Non-pigmented ciliary epithelial cell (primary cell): ENCODE data around the gene TNRC6B.
"Not testable (repeated sequence)": the region's sequence is repeated elsewhere in the genome, so short reads cannot be mapped to it uniquely, and the experiment has no call there.

Experiments used
- DNase-seq: peaks from one replicate; pipeline ENCODE4 v3.0.0-alpha.2; 2010; ENCODE audit warnings: low read depth

Gene TNRC6B

GRCh38 chr22:40182231-40182835 lies 4.6 kb downstream of the TNRC6B start:
- DNase-seq = no peak

- DNase-seq = peak; percentile 65
Observed at GRCh38 chr22:40183029-40183581, 5.4 kb downstream of the TNRC6B start.

- not testable (repeated sequence) for DNase-seq
Observed at GRCh38 chr22:40183603-40184002, 5.9 kb downstream of the TNRC6B start.

GRCh38 chr22:40187389-40187788 lies 9.7 kb downstream of the TNRC6B start:
- DNase-seq = no peak

GRCh38 chr22:40189997-40190396 lies 12.3 kb downstream of the TNRC6B start:
- DNase-seq = no peak

- DNase-seq = no peak
Observed at GRCh38 chr22:40190501-40190900, 12.8 kb downstream of the TNRC6B start.

- no peak for DNase-seq
Observed at GRCh38 chr22:40193429-40194421, 16.0 kb downstream of the TNRC6B start.

GRCh38 chr22:40194656-40195055 lies 16.9 kb downstream of the TNRC6B start:
- no peak for DNase-seq

GRCh38 chr22:40196628-40197360 lies 19.1 kb downstream of the TNRC6B start:
- peak; percentile 88 for DNase-seq

GRCh38 chr22:40197421-40197820 lies 19.7 kb downstream of the TNRC6B start:
- DNase-seq = not testable (repeated sequence)

GRCh38 chr22:40198733-40199132 lies 21.0 kb downstream of the TNRC6B start:
- no peak for DNase-seq

- DNase-seq = no peak
Observed at GRCh38 chr22:40199223-40199622, 21.5 kb downstream of the TNRC6B start.

- DNase-seq = no peak
Observed at GRCh38 chr22:40199852-40200251, 22.1 kb downstream of the TNRC6B start.

GRCh38 chr22:40200795-40201530 lies 23.2 kb downstream of the TNRC6B start:
- DNase-seq = no peak

GRCh38 chr22:40202225-40202944 lies 24.7 kb downstream of the TNRC6B start:
- DNase-seq = no peak

- DNase-seq = no peak
Observed at GRCh38 chr22:40203572-40203971, 25.8 kb downstream of the TNRC6B start.

GRCh38 chr22:40204321-40205116 lies 26.8 kb downstream of the TNRC6B start:
- DNase-seq = no peak

- DNase-seq = no peak
Observed at GRCh38 chr22:40206561-40206960, 28.8 kb downstream of the TNRC6B start.

- DNase-seq = no peak
Observed at GRCh38 chr22:40210818-40211217, 33.1 kb downstream of the TNRC6B start.

- DNase-seq = no peak
Observed at GRCh38 chr22:40211476-40212054, 33.8 kb downstream of the TNRC6B start.
